Hypothalamus (tissue), 51 donors: ENCODE measurements around the gene ITSN1.
A peak's percentile ranks its signal among the peaks of the same experiment; 100 is the strongest.
"Not testable (repeated sequence)": the region's sequence is repeated elsewhere in the genome, so short reads cannot be mapped to it uniquely, and the experiment has no call there.

ENCODE experiments used
- DNase-seq, 51 donors: peaks; one replicate each; lab custom pipeline; 2025; lab: John Stamatoyannopoulos, UW

The ITSN1 gene

DNA sequence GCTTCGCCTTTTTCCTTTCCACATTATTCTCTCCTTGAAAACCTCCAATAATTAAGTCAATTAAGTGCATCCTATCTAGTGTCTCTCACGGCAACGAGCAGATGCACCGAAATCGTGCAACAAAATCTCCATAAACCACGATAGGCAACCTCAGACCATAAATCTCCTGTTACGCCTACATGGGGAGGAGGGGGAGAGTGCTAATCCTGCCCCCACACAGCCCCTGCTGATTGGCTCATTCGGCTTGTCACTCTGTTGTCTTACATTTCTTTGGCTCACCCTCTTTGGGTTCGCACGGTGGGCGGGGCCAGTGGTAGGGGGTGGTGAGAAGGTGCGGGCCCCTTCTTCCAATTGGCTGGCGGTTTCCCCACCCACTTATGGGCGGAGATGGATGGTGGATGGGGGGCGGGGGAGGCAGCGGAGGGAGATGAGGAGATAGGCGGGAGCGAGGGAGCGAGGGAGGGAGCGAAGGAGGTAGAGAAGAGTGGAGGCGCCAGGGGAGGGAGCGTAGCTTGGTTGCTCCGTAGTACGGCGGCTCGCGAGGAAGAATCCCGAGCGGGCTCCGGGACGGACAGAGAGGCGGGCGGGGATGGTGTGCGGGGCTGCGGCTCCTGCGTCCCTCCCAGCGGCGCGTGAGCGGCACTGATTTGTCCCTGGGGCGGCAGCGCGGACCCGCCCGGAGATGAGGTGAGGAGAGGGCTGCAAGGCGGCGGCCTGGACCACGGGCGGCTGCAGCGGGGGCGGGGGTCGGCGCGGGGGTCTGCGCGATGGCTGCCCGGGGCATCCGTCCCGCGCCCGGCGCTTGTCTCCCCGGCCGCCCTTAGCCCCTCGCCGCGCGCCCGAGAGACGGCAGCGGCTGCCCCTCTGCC, at the start of gene ITSN1:
TSS of gene ITSN1 (plus strand) at position 475 of the 869 bp plus-strand sequence. CDS start 76,328 bp downstream, outside the sequence.
- DNase-seq = peak; percentile 83 to 100 (median 99)

DNA sequence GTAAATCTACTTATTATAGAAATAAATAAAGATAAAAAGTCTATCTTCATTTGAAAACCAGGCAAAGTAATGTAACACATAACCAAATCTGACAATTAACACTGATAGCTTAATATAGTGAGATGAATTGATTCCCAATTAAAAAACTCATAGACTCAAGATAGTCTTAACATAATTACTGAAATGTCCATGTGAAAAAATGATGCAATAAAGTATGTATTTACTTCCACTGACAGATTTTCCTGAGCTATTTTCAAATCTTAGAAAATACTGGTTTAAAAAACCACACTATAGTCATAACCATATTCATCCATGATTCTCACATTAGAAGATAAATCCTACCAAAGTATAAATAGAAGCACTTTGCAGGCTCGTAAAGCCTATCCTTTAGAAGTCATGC, 44.2 kb upstream of the ITSN1 start:
- no peak for DNase-seq

DNA sequence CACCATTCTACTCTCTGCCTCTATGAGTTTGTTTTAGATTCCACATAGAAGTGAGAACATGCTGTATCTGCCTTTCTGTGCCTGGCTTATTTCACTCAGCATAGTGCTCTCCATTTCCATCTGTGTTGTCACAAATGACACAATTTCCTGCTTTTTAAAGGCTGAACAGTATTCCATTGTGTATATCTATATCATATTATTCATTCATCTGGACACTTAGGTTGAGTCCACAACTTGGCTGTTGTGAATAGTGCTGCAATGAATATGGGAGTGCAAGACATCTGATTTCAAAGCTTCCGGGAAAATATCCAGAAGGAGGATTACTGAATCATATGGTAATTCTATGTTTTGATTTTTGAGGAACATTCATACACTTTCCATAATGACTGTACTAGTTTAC, 33.7 kb upstream of the ITSN1 start:
- no peak for DNase-seq

DNA sequence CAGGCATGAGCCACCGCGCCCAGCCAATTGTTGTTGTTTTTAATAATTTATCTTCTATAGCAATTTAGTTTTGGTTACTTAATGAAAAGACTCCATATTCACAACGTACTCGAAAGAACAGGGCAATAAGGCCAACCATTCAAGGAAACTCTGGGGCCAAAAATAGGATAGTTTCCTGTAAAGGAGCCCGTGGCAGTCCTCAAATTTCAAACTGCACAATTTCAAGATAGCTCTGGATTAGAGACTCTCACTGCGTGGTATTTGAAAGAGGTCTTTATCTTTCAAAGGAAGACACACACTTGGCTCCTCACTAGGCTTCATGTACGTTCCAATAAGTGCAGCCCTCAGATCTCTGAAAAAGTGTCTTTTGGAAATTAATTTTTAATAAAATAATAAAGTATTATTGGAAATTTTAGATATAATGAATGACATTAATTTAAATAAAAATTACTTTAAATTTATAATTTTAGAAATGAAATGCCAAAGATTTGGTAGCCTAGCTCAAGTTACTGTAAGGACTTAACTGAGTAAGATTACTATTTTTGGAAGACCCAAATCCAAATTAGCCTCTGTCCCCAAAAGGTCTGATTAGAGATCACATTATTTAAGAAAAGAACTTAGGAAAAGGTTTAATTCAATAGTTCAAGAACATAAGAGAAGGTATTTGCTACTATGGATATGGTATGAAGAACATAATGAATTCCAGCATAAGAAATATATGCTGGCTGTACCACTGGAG, 31.1 kb upstream of the ITSN1 start:
- no peak for DNase-seq

DNA sequence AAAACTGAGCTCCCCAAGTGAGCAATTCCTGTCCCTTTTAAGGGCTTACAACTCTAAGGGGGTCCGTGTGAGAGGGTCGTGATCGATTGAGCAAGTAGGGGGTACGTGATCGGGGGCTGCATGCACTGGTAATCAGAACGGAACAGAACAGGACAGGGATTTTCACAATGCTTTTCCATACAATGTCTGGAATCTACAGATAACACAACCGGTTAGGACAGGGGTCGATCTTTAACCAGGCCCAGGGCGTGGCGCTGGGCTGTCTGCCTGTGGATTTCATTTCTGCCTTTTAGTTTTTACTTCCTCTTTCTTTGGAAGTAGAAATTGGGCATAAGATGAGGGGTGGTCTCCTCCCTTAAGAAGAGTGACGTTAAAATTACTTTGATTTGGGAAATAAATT, 24.7 kb upstream of the ITSN1 start:
- DNase-seq = not testable (repeated sequence)

DNA sequence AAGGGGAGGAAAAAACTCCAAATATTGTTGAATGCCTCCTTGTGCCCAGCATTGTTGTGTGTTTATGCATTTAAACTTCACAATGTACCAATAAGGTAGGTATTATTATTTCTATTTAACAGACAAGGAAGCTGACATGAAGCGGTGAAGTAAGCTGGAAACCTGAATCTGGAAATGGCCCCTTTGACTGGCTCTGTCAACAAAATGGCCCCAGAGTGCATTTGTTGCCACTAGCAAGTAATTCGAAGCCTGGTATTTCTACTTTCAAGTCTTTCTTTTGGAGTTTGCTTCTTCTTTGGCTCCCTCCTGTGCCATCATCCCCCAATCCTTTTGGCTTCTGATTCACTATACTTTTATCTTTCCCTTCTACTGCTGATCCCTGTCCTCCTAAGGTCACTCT, 23.9 kb upstream of the ITSN1 start:
- no peak for DNase-seq

DNA sequence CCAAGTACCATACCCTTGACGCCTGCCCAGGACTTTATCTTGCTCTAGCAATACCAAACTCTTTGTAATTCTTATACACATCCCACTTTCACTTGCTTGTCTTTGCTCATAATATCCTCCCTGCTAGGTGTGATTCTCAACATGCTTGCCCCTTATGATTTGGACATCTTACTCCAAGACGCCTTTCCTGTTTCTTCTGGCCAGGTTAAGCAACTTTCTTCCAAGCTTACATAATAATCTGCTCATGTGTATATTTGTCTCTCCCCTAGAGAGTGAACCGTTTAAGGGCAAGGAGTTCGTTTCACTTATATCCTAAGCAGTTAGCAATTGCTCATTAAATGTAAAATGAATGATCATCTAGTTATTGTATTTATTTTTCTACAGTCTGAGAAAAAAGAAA, 22.6 kb upstream of the ITSN1 start:
- no peak for DNase-seq

DNA sequence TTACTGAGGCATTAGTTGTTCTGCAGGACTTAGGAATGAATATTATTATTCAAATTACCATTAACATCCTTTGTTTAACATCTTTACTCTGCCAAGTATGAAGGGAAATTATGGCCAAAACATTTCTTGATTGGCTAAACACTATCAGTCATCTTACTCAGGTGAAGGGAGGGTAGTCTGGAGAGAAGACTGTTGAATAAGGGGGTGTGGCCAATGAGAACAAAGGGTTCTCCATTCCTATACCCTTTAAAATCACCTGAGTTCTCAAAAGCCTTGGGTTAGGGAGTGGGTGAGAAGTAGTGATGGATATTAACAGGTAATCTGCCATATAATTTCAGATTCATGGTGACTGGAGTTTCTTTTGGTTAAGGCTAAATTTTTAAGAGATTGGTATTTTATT, 20.0 kb upstream of the ITSN1 start:
- no peak for DNase-seq

DNA sequence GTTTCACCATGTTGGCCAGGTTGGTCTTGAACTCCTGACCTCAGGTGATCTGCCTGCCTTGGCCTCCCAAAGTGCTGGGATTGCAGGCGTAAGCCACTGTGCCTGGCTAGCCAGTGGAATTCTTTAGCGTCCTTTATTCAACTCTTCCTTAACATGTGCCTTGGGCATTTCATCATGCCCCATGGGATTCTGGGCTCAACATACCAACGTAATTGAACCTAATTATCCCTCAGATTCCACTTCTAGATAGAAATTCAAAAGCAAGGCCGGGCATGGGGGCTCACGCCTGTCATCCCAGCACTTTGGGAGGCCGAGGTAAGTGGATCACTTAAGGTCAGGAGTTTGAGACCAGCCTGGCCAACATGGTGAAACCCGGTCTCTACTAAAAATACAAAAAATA, 16.1 kb upstream of the ITSN1 start:
- not testable (repeated sequence) for DNase-seq

DNA sequence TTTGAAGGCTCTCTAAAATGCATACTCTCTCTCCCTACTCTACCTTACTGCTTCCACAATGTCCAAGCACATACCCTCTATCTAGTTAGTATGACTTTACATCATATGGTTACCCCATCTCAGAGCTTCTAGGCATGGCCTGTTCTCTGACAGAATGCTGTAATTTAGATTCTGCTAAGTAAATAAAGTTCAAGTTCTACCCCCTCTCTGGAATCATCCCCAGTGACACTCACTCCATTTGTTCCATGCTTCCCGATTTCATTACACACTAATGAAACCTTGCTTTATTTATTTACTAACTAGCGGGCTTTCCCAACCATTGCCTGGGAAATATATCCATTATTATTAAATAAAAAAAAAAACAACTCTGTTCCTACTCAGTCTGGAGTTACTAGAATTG, 8.0 kb upstream of the ITSN1 start:
- no peak for DNase-seq

DNA sequence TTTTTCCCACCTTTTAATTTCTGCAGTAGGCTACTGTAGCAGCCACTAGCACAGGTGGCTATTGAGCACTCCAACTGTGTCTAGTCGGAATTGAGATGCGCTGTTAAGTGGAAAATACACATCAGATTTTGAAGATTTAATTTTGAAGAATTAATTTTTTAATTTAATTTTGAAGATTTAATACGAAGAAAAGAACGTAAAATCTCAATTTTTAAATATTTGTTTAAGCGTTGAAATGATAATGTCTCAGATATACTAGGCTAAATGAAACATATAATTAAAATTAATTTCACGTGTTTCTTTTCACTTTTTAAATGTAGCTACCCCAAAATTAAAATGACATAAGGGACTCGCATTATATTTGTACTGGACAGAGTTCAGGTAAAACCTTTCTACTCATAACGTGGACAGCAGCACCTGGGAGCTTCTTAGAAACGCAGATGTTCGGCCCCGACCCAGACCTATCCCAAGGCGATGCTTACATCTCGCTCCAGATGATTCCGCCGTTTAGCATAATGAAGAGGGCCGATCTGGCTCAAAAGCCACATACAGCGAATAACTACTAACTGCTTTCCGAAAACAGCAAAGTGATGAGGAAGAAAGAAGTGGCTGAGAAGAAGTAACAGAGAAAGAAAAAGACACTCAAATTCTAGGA, 1.5 kb upstream of the ITSN1 start:
- peak in 2 of 51 donors; percentile 3 to 23 for DNase-seq

DNA sequence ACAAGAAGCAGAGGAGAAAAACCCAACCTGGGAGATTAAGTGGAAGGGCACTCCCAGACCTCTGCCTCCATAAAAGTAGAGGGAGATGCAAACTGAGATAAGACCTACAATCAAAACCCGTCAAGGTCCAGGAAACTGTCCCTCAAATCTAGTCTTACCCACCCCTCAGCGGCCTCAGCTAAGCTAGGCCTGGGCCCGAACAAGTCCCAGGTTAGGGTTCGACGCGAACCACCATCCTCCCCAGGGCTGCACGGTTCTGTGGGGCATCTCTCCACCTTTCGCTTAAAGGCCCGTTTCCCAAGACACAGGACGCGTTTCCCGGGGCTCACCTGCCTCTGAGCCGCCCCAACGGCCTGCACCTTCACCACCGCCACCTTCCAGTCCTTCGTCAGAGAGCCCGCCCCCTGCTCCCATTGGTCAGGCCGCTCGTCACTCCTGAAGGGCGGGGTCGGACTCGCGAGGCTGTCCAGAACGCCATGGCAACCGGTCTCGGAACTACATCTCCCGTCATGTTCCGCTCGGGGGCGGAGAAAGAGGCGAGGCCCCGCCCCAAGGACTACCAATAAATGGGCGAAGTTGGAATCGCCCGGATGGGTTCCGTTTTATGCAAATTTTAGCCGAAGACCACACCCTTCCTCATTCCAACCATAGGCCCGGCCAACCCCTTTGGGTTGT, 812 bp upstream of the ITSN1 start, which contains the start of gene CRYZL1:
TSS of gene CRYZL1 (minus strand) at position 390 of the 675 bp plus-strand sequence. CDS start 10,190 bp downstream, outside the sequence.
- peak; percentile 81 to 100 (median 99) for DNase-seq

DNA sequence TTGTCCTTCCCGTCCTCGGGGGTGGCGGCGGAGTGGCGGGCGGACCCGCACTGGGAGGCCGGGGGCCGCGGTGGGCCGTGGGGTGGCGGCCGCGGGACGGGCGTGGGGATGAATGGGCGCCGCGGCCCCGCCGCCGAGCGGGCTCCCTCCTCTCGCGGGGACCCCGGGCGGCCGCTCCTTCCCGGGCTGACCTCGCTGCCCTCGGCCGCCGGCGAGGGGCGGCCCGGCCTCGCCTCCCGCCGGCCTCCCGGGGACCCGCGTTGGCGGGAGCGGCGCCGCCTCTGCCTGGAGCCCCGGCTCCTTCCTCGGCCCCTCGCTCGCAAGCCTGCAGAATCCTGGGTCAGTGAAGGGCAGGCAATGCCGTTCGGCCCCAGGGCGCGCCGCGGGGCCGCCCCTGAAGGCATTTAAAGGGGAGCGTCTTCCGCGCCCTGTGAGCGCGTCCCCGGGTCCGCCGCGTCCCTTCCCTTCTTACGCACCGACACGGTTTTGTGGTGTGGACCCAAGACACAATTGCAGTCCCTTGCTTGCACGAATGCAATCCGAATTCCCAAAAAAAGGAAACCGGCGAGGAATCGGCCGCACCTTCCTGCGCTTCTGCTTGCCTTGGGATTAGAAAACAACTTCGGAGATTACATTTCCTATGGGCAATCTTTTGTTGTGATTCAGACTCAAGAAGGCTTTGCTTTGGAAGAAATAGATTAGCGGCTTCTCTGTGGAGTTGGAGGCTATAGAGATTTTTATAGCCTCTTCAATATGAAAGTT, 776 bp downstream of the ITSN1 start:
- DNase-seq = peak in 28 of 51 donors; percentile 2 to 56 (median 26)

DNA sequence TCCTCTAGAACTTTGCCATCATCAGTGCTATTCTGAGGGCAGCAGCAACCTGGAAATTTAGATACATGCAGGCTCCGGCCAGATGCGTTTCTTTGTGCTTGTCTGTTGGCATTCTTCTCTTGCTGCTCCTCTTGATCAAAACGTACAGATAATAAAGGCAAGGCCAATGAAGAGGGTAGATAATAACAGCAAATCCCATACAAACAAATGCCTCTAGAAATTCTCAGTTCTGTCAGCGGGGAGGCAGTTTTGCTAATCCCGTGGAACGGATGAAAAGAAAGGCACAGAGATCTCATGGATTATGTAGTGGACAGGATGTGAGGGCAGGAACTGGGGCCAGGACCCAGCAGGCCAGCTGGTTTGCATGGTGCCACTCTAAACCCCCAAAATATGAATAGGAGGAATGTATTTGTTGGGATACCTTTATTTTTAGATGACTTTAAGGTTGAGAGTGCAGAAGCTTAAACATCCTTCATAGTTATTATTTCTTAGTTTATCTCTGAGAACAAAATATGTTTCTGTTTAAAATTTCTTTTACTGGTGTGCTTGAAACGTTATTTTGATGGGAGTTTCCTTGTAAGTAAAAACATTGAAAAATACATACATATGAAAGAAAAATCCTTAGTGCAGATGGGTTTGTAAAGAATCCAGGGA, 1.5 kb downstream of the ITSN1 start:
- peak in 6 of 51 donors; percentile 1 to 45 (median 21) for DNase-seq

DNA sequence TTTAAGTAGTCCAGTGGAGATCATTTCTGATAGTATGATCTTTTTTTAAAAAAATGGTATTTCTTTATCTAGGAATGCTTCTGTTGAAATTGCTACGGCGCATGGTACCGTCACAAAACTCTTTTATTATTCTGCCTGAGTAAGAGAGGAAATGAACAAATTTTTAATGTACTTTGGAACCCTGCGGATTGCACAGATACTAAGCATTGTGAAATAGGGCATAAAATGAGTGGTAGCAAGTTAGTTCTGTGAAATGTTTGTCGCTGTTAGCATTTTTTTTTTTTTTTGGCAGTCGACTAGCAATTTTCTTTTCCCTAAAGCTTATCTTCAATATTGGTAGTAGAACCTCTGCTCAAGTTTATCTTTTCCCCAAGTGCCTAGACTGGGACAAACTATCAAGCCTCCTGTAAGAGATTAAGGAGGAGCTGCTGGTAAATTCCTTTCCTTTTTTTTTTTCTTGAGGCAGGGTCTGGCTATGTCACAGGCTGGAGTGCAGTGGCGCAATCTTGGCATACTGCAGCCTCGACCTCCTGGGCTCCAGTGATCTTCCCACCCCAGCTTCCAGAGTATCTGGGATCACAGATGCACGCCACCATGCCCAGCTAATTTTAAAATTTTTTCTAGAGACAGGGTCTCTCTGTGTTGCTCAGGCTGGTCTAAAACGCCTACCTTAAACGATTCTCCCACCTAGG, 2.2 kb downstream of the ITSN1 start:
- DNase-seq = no peak

DNA sequence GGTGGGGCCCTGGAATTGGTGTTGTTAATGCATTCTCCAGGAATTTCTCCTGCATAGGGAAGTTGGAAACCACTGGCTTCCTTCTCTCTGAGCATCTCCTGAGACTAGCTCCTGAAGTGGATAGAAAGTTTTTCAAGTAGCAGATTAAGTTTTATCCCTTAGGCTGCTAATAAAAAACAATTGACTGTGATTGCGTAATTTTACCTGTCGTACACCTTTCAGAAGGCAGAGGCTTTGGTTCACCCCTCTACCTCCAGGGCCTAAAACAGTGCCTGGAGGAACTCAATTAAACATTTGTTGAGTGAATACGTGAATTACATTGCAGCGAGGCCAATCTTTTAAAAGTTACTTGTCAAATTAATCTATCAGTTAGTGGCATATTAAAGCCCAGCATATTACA, 3.4 kb downstream of the ITSN1 start:
- DNase-seq = no peak

DNA sequence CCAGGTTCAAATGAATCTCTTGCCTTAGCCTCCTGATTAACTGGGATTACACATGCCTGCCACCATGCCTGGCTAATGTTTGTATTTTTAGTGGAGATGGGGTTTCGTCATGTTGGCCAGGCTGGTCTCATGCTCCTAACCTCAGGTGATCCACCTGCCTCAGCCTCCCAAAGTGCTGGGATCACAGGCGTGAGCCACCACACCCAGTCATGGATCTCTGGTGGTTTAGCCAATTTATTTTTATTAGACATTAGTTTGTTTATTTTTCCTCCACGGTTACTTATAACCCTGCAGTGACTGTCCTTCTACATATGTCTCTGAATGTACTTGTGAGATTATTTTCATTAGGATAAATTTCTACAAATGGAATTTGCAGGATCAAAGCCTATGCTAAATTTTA, 5.3 kb downstream of the ITSN1 start:
- DNase-seq = no peak

DNA sequence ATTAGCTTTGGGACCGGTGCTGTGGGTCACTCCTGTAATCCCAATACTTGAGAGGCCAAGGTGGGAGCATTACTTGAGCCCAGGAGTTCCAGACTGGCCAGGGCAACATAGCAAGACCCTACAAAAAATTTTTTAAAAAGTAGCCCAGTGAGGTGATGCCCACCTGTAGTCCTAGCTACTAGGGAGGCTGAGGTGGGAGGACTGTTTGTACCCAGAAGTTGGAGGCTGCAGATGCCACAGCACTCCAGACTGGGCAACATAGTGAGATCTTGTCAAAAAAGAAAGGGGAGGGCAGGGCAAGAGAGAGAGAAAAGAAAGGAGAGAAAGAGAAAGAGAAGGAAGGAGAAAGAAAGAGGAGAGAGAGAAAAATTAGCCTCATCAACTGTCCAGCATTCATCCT, 6.3 kb downstream of the ITSN1 start:
- DNase-seq = no peak

DNA sequence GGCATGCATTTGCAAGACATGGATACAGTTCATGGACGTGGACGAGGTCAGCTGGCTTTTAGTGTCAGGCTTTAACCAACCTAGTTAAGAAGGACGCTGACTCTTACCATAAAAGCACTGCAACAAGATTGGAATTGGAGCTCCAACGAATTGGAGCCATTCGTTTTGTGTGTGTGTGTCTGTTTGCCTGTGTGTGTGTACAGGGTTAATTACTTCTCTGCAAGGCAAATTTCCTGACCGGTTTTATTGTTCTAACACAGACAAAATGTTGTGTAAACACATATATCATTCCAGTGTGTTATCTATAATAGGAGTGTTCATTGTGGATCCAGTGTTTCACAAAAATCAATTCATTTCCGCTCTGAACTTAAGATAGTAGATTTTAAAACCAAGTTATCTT, 7.9 kb downstream of the ITSN1 start:
- no peak for DNase-seq
